ENCODE measurements around the gene CAPRIN2. TPM values are rescaled to one million over a fixed set of nuclear protein-coding genes. Genes with fewer than 3 reads are reported as not detected.

The CAPRIN2 gene
- total RNA-seq, 2 donors from 2014 or later: 52.8 to 61.8 TPM

DNA sequence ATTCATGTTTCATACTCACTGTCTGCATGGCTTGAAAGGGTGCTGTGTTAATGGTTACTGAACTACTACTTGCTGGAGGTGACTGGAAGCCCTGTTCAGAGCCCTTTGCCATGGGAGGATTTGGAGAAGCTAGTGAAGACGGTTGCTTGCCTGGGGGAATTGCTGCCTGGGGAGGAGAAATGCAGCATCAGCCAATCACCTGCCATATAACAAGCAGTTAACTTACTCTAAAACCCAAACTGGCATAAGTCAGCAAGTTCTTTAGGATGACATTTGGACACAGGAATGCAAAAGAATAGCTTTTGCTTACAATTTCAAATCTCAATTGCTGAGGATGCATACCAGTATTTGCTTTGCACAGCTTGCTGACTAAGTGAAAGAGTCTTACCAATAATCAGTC, 35.7 kb downstream of the CAPRIN2 start:
- DNase-seq (ENCODE audit: low spot score) (no peak), ATAC-seq (ENCODE audit: insufficient number of reproducible peaks, low FRiP score, low read depth) (no peak)
- Histone ChIP-seq H3K4me1 (ENCODE audit: control insufficient read depth in 1 of 2, low read depth in 2 of 2) (no peaks in the 10 kb centered on the region), H3K36me3 (peaks cover 23% of the 10 kb centered on the region), H3K9me3 (no peaks in the 10 kb centered on the region), H3K27ac (no peak overlapping the region), H3K27me3 (replicated peaks; ENCODE audit: insufficient read depth) (no peaks in the 10 kb centered on the region), H3K4me3 (no peak overlapping the region)
- TF ChIP-seq, protein P1, sequence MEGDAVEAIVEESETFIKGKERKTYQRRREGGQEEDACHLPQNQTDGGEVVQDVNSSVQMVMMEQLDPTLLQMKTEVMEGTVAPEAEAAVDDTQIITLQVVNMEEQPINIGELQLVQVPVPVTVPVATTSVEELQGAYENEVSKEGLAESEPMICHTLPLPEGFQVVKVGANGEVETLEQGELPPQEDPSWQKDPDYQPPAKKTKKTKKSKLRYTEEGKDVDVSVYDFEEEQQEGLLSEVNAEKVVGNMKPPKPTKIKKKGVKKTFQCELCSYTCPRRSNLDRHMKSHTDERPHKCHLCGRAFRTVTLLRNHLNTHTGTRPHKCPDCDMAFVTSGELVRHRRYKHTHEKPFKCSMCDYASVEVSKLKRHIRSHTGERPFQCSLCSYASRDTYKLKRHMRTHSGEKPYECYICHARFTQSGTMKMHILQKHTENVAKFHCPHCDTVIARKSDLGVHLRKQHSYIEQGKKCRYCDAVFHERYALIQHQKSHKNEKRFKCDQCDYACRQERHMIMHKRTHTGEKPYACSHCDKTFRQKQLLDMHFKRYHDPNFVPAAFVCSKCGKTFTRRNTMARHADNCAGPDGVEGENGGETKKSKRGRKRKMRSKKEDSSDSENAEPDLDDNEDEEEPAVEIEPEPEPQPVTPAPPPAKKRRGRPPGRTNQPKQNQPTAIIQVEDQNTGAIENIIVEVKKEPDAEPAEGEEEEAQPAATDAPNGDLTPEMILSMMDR (IDR thresholded peaks at IDR 0.05): no peak

DNA sequence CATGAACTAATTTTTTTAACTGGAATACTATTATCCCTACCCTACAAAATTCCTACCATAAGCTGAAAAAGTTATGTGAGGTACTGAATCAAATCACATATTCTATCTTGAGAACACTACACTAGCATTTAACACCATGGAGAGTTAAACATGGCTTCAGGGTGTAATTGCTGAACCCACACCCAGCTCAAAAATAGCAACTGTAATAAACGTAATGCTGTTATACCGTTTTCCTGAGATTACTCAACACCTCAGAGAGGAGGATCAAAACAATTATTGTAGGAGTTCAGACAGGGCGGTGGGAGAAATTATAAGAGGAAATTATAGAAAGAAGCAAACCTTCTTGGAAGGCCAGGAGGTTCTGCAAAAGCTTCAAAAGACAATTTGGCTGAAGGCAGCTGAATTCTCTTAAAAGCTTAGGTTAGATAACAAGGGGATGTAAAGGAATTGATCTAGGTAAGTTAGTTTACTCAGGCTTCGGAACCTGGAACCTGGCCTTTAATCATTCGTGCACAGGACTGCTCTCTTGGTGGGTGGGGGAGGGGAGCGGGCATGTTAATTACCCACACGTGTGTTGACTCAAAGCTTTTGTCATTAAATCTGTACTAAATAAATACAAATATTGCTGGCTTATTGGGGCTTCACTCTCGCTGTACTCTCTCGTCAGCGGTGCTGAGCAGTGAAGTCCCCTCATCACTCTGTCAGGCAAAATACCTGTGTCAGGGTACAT, 47.0 kb downstream of the CAPRIN2 start:
- H3K4me3 ChIP-seq: no peak overlapping the region
- H3K27ac ChIP-seq: no peak overlapping the region
- ATAC-seq (ENCODE audit: insufficient number of reproducible peaks, low FRiP score, low read depth) (no peak), DNase-seq (ENCODE audit: low spot score) (no peak)
- TF ChIP-seq, protein P1 (IDR thresholded peaks at IDR 0.05): no peak
- peaks cover 12% of the 10 kb centered on the region for H3K36me3 ChIP-seq
- H3K27me3 ChIP-seq (replicated peaks; ENCODE audit: insufficient read depth): no peaks in the 10 kb centered on the region
- no peaks in the 10 kb centered on the region for H3K9me3 ChIP-seq
- H3K4me1 ChIP-seq (ENCODE audit: control insufficient read depth in 1 of 2, low read depth in 2 of 2): no peaks in the 10 kb centered on the region

DNA sequence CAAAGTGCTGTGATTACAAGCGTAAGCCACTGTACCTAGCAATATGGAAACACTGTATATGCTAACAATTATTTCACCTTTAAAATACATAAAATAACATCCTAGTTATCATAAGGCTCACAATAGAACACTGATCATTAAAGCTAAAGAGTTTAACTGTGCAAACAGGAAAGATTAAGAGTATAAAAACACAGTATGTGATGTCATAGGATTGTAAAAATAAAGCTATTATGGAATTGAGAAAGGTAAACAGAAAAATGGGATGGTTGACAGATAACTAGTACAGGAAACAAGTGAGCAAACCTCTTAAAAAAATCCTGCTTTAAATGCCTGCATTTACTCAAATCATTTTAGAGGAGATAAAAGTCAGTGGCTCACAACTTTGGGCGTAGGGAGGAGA, 48.3 kb downstream of the CAPRIN2 start:
- Histone ChIP-seq H3K4me3 (no peak overlapping the region), H3K27me3 (replicated peaks; ENCODE audit: insufficient read depth) (no peaks in the 10 kb centered on the region), H3K36me3 (peaks cover 10% of the 10 kb centered on the region), H3K4me1 (ENCODE audit: control insufficient read depth in 1 of 2, low read depth in 2 of 2) (no peaks in the 10 kb centered on the region), H3K9me3 (no peaks in the 10 kb centered on the region), H3K27ac (no peak overlapping the region)
- TF ChIP-seq, protein P1 (IDR thresholded peaks at IDR 0.05): no peak
- ATAC-seq (ENCODE audit: insufficient number of reproducible peaks, low FRiP score, low read depth) (no peak), DNase-seq (ENCODE audit: low spot score) (no peak)

DNA sequence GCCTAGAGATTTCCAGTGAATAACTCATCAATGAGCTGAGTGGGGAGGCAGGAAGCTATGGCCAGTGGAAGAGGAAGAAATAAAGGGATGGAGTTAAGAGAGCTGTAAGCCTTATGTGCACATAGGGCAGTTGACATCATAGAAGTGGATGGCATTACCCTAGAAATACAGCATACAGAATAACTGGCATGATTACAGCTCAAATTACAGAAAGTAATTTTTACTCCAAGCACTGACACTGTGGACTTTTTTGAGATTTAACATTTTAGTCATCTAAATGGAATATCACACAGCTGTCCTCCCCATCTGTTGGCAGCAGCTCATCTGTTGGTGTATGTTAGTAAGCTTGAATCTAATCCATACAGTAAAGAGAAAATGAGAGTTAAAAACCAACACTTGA, 53.7 kb downstream of the CAPRIN2 start:
- no peaks in the 10 kb centered on the region for H3K9me3 ChIP-seq
- DNase-seq (ENCODE audit: low spot score) (no peak), ATAC-seq (ENCODE audit: insufficient number of reproducible peaks, low FRiP score, low read depth) (no peak)
- no peaks in the 10 kb centered on the region for H3K36me3 ChIP-seq
- H3K4me3 ChIP-seq: no peak overlapping the region
- TF ChIP-seq, protein P1 (IDR thresholded peaks at IDR 0.05): no peak
- H3K4me1 ChIP-seq (ENCODE audit: control insufficient read depth in 1 of 2, low read depth in 2 of 2): peaks cover 0 to 6% of the 10 kb centered on the region in 2 donors
- H3K27ac ChIP-seq: no peak overlapping the region
- no peaks in the 10 kb centered on the region for H3K27me3 ChIP-seq (replicated peaks; ENCODE audit: insufficient read depth)

DNA sequence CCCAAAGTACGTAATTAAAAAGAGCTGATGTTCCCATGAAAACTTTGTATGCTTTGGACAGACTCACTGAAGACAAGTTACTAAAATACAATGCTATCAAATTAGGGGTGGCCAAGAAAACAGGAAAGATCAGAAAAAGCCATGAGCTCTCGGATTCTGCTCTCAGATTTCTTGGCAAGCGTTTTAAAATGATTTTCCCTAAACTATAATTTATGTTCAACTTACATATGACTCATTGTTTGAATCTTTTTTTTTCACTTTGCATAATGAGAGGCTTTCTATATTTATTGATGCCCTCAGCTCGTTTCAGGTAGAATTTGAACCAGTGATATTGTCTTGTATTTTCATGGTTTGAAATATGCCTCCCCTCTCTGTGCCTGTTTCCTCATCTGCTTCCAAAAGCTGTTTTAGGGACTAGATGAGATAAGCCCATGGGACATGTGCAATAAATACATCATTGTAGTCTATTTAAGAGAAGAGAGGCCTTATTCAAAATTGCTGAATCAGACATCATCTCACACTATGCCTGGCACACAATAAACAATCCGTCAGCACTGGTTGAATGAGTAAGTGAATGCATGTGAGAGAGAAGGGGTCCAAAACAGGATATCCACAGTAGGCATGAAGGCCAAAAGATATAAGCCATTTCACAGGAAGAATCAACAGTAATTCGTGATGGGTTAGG, 54.4 kb downstream of the CAPRIN2 start:
- TF ChIP-seq, protein P1 (IDR thresholded peaks at IDR 0.05): no peak
- H3K36me3 ChIP-seq: no peaks in the 10 kb centered on the region
- H3K9me3 ChIP-seq: no peaks in the 10 kb centered on the region
- no peak for ATAC-seq (ENCODE audit: insufficient number of reproducible peaks, low FRiP score, low read depth)
- no peaks in the 10 kb centered on the region for H3K27me3 ChIP-seq (replicated peaks; ENCODE audit: insufficient read depth)
- H3K27ac ChIP-seq: no peak overlapping the region
- H3K4me3 ChIP-seq: no peak overlapping the region
- peaks cover 0 to 7% of the 10 kb centered on the region in 2 donors for H3K4me1 ChIP-seq (ENCODE audit: control insufficient read depth in 1 of 2, low read depth in 2 of 2)
- no peak for DNase-seq (ENCODE audit: low spot score)

Data from thoracic aorta (tissue), 2 donors.